ENCODE results near the gene PET117. TPM values are rescaled to one million over a fixed set of nuclear protein-coding genes. Genes with fewer than 3 reads are reported as not detected.
"Not testable (repeated sequence)": the region's sequence is repeated elsewhere in the genome, so short reads cannot be mapped to it uniquely, and the experiment has no call there.

The PET117 gene
- total RNA-seq, 1 donor from 2014 or later = 10.0 TPM

DNA sequence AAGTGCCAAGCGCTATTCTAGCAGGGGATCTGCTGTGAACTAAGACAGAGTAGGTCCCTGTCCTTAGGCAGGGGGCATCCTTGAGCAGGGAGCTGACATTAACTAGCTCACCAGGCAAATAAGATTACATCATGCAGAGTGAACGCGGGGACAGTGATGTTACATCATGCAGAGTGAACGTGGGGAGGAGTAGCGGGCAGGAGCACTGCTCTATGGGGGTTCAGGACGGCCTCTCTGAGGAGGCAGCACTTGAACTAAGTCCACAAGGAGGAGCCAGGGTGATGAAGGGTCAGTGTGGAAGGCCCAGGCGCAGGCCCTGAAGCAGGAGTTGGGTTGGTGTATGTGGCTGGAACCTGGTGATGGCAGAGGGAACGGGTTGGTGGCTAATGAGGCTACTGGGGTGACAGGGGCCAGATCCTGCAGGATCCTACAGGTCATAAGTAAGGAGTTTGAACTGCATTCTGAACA is 38.7 kb downstream of the PET117 start:
- H3K4me3 Mint-ChIP-seq (ENCODE audit: unreplicated experiment) = no peak overlapping the region
- no peaks in the 10 kb centered on the region for H3K27me3 Mint-ChIP-seq (ENCODE audit: low read depth)
- peaks cover 24% of the 10 kb centered on the region for H3K36me3 Mint-ChIP-seq (ENCODE audit: low read depth)
- H3K4me1 Mint-ChIP-seq (ENCODE audit: low read depth) = no peaks in the 10 kb centered on the region
- DNase-seq (ENCODE audit: low spot score) = no peak
- peaks cover 12% of the 10 kb centered on the region for H3K9me3 Mint-ChIP-seq (ENCODE audit: low read depth)
- H3K27ac Mint-ChIP-seq (ENCODE audit: unreplicated experiment) = no peak overlapping the region
- TF ChIP-seq, protein P1, sequence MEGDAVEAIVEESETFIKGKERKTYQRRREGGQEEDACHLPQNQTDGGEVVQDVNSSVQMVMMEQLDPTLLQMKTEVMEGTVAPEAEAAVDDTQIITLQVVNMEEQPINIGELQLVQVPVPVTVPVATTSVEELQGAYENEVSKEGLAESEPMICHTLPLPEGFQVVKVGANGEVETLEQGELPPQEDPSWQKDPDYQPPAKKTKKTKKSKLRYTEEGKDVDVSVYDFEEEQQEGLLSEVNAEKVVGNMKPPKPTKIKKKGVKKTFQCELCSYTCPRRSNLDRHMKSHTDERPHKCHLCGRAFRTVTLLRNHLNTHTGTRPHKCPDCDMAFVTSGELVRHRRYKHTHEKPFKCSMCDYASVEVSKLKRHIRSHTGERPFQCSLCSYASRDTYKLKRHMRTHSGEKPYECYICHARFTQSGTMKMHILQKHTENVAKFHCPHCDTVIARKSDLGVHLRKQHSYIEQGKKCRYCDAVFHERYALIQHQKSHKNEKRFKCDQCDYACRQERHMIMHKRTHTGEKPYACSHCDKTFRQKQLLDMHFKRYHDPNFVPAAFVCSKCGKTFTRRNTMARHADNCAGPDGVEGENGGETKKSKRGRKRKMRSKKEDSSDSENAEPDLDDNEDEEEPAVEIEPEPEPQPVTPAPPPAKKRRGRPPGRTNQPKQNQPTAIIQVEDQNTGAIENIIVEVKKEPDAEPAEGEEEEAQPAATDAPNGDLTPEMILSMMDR (IDR thresholded peaks at IDR 0.05) = no peak

DNA sequence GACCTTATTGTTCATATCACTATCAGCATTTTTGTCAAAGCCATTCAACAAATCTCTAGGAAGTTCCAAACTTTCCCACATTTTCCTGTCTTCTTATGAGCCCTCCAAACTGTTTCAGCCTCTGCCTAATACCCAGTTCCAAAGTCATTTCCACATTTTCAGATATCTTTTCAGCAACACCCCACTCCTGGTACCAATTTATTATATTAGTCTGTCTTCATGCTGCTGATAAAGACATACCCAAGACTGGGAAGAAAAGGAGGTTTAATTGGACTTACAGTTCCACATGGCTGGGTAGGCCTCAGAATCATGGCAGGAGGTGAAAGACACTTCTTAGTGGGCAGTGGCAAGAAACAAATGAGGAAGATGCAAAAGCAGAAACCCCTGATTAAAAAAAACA is 42.7 kb downstream of the PET117 start:
- not testable (repeated sequence) for DNase-seq (ENCODE audit: low spot score); H3K4me1 Mint-ChIP-seq (ENCODE audit: low read depth); H3K27ac Mint-ChIP-seq (ENCODE audit: unreplicated experiment); H3K27me3 Mint-ChIP-seq (ENCODE audit: low read depth); H3K4me3 Mint-ChIP-seq (ENCODE audit: unreplicated experiment)
- Mint-ChIP-seq H3K36me3 (ENCODE audit: low read depth) (peaks cover 43% of the 10 kb centered on the region), H3K9me3 (ENCODE audit: low read depth) (peaks cover 12% of the 10 kb centered on the region)

DNA sequence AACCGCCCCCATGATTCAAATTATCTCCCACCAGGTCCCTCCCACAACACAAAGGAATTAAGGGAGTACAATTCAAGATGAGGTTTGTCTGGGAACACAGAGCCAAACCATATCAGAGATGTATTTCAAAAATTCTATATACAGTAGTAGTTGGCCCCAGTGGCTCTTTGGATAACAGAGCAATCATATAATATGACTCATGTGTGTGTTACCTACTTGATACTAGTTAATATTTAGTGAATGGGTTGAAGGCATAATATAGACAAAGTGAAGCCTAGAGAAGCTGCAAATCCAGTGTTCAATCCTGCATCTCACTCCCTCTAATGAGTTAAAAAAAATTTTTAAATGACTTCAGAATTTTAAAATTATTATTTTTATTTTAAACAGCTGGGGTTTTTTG is 43.2 kb downstream of the PET117 start:
- DNase-seq (ENCODE audit: low spot score) = no peak
- no peak overlapping the region for H3K27ac Mint-ChIP-seq (ENCODE audit: unreplicated experiment)
- peaks cover 44% of the 10 kb centered on the region for H3K36me3 Mint-ChIP-seq (ENCODE audit: low read depth)
- H3K4me1 Mint-ChIP-seq (ENCODE audit: low read depth) = no peaks in the 10 kb centered on the region
- TF ChIP-seq, protein P1 (IDR thresholded peaks at IDR 0.05) = no peak
- H3K27me3 Mint-ChIP-seq (ENCODE audit: low read depth) = no peaks in the 10 kb centered on the region
- H3K4me3 Mint-ChIP-seq (ENCODE audit: unreplicated experiment) = no peak overlapping the region
- peaks cover 12% of the 10 kb centered on the region for H3K9me3 Mint-ChIP-seq (ENCODE audit: low read depth)

DNA sequence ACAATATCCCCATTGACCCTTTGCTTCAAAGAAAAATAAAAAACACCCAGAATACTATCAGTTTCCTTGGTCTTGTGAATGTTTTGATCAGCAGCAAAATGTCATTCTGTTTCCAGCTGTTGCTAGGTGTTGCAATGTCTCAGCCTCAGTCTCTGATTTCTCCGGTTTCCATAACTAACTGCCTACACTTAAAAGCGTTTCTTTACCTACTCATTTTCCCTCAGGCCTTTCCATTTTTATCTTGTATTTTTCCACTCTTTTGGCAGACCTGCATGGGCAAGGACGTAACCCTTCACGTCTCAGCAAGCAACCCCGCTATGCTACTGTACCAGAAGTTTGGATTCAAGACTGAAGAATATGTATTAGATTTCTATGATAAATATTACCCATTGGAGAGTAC is 49.4 kb downstream of the PET117 start:
- no peak for DNase-seq (ENCODE audit: low spot score)
- Mint-ChIP-seq H3K9me3 (ENCODE audit: low read depth) (no peaks in the 10 kb centered on the region), H3K4me3 (ENCODE audit: unreplicated experiment) (no peak overlapping the region), H3K36me3 (ENCODE audit: low read depth) (peaks cover 41% of the 10 kb centered on the region), H3K27me3 (ENCODE audit: low read depth) (no peaks in the 10 kb centered on the region), H3K4me1 (ENCODE audit: low read depth) (no peaks in the 10 kb centered on the region), H3K27ac (ENCODE audit: unreplicated experiment) (no peak overlapping the region)
- TF ChIP-seq, protein P1 (IDR thresholded peaks at IDR 0.05) = no peak

DNA sequence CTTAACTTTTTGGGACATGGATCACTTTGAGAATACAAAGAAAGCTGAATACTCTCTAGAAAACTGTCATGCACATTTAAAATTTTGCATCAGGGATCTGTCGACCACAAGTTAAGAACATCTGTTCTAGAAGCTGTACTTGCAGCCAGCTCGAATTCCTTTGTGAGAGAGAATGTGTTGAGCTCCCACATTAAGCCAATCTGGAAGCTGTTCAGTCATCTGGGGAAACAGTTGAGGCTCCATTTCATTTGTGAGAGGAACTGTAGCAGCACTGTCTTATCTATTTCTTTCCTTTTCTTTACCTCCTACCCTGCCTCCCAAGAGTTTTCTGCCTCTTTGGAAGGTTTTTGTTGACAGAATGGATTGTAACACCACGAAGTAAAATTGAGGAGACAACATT is 50.8 kb downstream of the PET117 start:
- TF ChIP-seq, protein P1 (IDR thresholded peaks at IDR 0.05) = no peak
- DNase-seq (ENCODE audit: low spot score) = no peak

More for the DNA sequence above, 50.8 kb downstream of the PET117 start:
- H3K27ac Mint-ChIP-seq (ENCODE audit: unreplicated experiment) = no peak overlapping the region
- H3K36me3 Mint-ChIP-seq (ENCODE audit: low read depth) = peaks cover 32% of the 10 kb centered on the region
- no peaks in the 10 kb centered on the region for H3K9me3 Mint-ChIP-seq (ENCODE audit: low read depth)
- H3K27me3 Mint-ChIP-seq (ENCODE audit: low read depth) = no peaks in the 10 kb centered on the region
- no peaks in the 10 kb centered on the region for H3K4me1 Mint-ChIP-seq (ENCODE audit: low read depth)
- no peak overlapping the region for H3K4me3 Mint-ChIP-seq (ENCODE audit: unreplicated experiment)

Measured in chondrocyte (in vitro differentiated cells).